GM12801 (cell line): ENCODE measurements around the gene INTS13.

Source experiments
- CTCF ChIP-seq: IDR thresholded peaks from one replicate; pipeline ENCODE4 v1.5.1; 2011; ENCODE audit warnings: control low read depth; ENCODE audit not compliant: insufficient read length; ENCODE audit errors: extremely low read depth

Gene INTS13

DNA sequence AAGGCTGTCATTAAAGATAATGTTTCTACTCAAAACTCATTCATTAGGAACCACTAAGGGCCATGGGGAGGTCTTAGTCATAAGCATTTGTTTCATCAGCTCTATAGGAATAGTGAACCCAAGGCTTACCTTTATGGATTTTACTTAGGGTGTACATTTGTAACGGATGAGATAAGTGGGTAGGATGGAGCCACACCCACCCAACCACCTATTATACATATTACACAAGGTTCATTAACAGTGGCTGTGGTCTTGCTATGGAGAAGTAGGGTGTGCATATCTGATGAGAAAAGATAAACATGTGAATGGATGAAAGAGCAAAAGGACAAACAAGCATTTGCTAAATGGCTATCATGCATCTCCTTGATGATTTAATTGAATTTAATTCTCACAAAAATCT is 65.2 kb downstream of the INTS13 start:
- no peak for TF ChIP-seq CTCF

- TF ChIP-seq CTCF = no peak
Observed at GRCh38 chr12:26871985-26872384, 65.8 kb downstream of the INTS13 start.

GRCh38 chr12:26870491-26871419 is 67.0 kb downstream of the INTS13 start:
- no peak for TF ChIP-seq CTCF

- TF ChIP-seq CTCF = no peak
Observed at GRCh38 chr12:26869908-26870459, 67.8 kb downstream of the INTS13 start.

DNA sequence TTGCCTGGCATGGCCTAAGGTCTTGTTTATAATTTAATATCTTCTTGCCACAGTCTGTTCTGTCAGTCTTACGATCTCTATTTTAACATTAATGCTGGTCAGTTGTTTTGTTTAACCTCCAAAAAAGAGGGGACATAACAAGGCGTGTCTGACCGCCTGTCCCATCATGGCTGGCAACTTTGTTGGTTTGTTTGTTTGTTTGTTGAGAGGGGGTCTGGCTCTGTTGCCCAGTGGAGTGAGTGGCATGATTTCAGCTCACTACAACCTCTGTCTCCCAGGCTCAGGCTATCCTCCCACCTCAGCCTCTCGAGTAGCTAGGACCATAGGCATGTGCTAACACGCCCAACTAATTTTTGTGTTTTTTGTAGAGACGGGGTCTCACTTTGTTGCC is 68.7 kb downstream of the INTS13 start:
- no peak for TF ChIP-seq CTCF

DNA sequence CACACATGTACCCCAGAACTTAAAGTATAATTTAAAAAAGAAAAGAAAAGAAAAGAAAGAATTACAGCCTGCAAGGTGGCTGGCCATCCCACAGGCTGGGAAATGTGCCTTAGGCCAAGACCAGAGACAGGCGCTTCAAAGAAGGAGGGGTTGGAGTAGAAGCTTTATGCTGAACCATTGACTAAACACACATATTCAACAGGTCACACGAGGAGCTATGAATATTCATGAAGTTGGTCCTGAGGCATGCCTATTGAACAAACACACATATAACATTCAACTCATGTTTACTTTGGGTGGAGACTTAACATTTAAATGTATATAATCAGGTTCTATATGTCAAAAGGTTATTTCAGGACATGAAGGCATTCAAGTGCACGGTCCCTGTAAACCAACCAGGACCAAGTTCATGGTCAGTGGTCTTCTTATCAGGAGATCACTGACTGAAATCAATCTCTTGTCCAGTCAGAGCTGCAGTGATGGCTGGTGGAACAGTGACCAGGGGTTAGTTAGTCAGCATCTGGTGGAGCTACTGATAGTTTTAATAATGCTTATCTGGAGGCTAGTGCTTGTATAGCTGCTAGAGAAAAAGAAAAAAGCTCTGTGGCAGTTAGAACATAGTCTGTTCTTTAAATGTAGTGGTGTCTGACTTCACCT is 69.2 kb downstream of the INTS13 start:
- no peak for TF ChIP-seq CTCF

GRCh38 chr12:26867080-26867479 is 70.7 kb downstream of the INTS13 start:
- TF ChIP-seq CTCF = no peak
